H9 (cell line): Measurements from ENCODE around the gene C11orf91. TPM values are rescaled to one million over a fixed set of nuclear protein-coding genes. Genes with fewer than 3 reads are reported as not detected.

Source experiments
- DNase-seq: peaks from one replicate; pipeline ENCODE4 v3.0.0-alpha.2; 2017
- H2AFZ ChIP-seq: one replicate; pipeline ENCODE4 v1.6.1; 2013; ENCODE audit warnings: mild to moderate bottlenecking, low read length, control low read depth, moderate library complexity
- H2AK5ac ChIP-seq: 2 replicates; pipeline ENCODE4 v1.6.1; 2013; ENCODE audit warnings: low read length, control low read depth, mixed read lengths; ENCODE audit not compliant: insufficient read length
- H2BK120ac ChIP-seq: one replicate; pipeline ENCODE4 v1.6.1; 2013; ENCODE audit warnings: low read depth, mild to moderate bottlenecking, low read length, control low read depth, inconsistent platforms; ENCODE audit not compliant: poor library complexity, severe bottlenecking
- H2BK12ac ChIP-seq: 2 replicates; pipeline ENCODE4 v1.6.1; 2013; ENCODE audit warnings: low read length, control low read depth, mixed read lengths, low read depth; ENCODE audit not compliant: insufficient read length
- H2BK15ac ChIP-seq: 2 replicates; pipeline ENCODE4 v1.6.1; 2013; ENCODE audit warnings: low read depth, low read length, control low read depth
- H2BK20ac ChIP-seq: one replicate; pipeline ENCODE4 v1.6.1; 2013; ENCODE audit warnings: low read depth, mild to moderate bottlenecking, low read length, control low read depth, inconsistent platforms; ENCODE audit not compliant: poor library complexity, severe bottlenecking
- H2BK5ac ChIP-seq: 2 replicates; pipeline ENCODE4 v1.6.1; 2013; ENCODE audit warnings: low read length, control low read depth, mixed read lengths; ENCODE audit not compliant: insufficient read length
- H3K14ac ChIP-seq: 2 replicates; pipeline ENCODE4 v1.6.1; 2013; ENCODE audit warnings: low read length, control low read depth; ENCODE audit not compliant: insufficient read depth
- H3K18ac ChIP-seq: 2 replicates; pipeline ENCODE4 v1.6.1; 2013; ENCODE audit warnings: low read depth, mild to moderate bottlenecking, mixed read lengths, low read length, control low read depth; ENCODE audit not compliant: insufficient read length
- H3K23ac ChIP-seq: 2 replicates; pipeline ENCODE4 v1.6.1; 2013; ENCODE audit warnings: low read length, control low read depth, mixed read lengths, low read depth; ENCODE audit not compliant: insufficient read length
- H3K23me2 ChIP-seq: 2 replicates; pipeline ENCODE4 v1.6.1; 2013; ENCODE audit warnings: low read depth, mild to moderate bottlenecking, mixed read lengths, low read length, control low read depth; ENCODE audit not compliant: insufficient read length, poor library complexity, severe bottlenecking
- H3K27ac ChIP-seq: 2 replicates; pipeline ENCODE4 v1.5.1; 2013; ENCODE audit warnings: low read length, control low read depth, mixed read lengths, low read depth; ENCODE audit not compliant: insufficient read length
- H3K27me3 ChIP-seq: 2 replicates; pipeline ENCODE4 v1.6.1; 2013; ENCODE audit warnings: low read length, control low read depth, inconsistent platforms; ENCODE audit not compliant: insufficient read depth
- H3K4ac ChIP-seq: 2 replicates; pipeline ENCODE4 v1.6.1; 2013; ENCODE audit warnings: low read depth, mild to moderate bottlenecking, control low read depth, inconsistent platforms, low read length, moderate library complexity
- H3K4me1 ChIP-seq: 2 replicates; pipeline ENCODE4 v1.6.1; 2013; ENCODE audit warnings: low read length, control low read depth, inconsistent platforms; ENCODE audit not compliant: insufficient read depth
- H3K4me2 ChIP-seq: 2 replicates; pipeline ENCODE4 v1.6.1; 2013; ENCODE audit warnings: low read length, control low read depth, mixed read lengths; ENCODE audit not compliant: insufficient read length, insufficient read depth
- H3K56ac ChIP-seq: 2 replicates; pipeline ENCODE4 v1.6.1; 2013; ENCODE audit warnings: low read depth, mild to moderate bottlenecking, mixed read lengths, low read length, control low read depth; ENCODE audit not compliant: insufficient read length
- H3K79me1 ChIP-seq: 2 replicates; pipeline ENCODE4 v1.6.1; 2013; ENCODE audit warnings: low read depth, mild to moderate bottlenecking, moderate library complexity, low read length, control low read depth, inconsistent platforms; ENCODE audit not compliant: insufficient read depth, poor library complexity, severe bottlenecking
- H3K79me2 ChIP-seq: 2 replicates; pipeline ENCODE4 v1.6.1; 2013; ENCODE audit warnings: low read length, control low read depth, inconsistent platforms; ENCODE audit not compliant: insufficient read depth
- H3K9ac ChIP-seq: 2 replicates; pipeline ENCODE4 v1.6.1; 2013; ENCODE audit warnings: low read length, control low read depth, mixed read lengths; ENCODE audit not compliant: insufficient read length; ENCODE audit errors: extremely low read depth
- H3K9me3 ChIP-seq: one replicate; pipeline ENCODE4 v1.6.1; 2013; ENCODE audit warnings: low read depth, low read length, inconsistent platforms; ENCODE audit not compliant: control insufficient read depth
- H3T11ph ChIP-seq: one replicate; pipeline ENCODE4 v1.6.1; 2013; ENCODE audit warnings: mild to moderate bottlenecking, low read length, control low read depth, inconsistent platforms
- H4K20me1 ChIP-seq: one replicate; pipeline ENCODE4 v1.6.1; 2013; ENCODE audit not compliant: control insufficient read depth, insufficient read length, insufficient read depth
- H4K5ac ChIP-seq: 2 replicates; pipeline ENCODE4 v1.6.1; 2013; ENCODE audit warnings: low read depth, mild to moderate bottlenecking, mixed read lengths, low read length, control low read depth; ENCODE audit not compliant: insufficient read length
- H4K8ac ChIP-seq: replicated peaks from 2 replicates; pipeline ENCODE4 v1.6.1; 2013; ENCODE audit warnings: low read length, control low read depth, mixed read lengths, low read depth; ENCODE audit not compliant: insufficient read length
- H4K91ac ChIP-seq: 2 replicates; pipeline ENCODE4 v1.6.1; 2013; ENCODE audit warnings: low read depth, mild to moderate bottlenecking, moderate library complexity, mixed read lengths, low read length, control low read depth; ENCODE audit not compliant: insufficient read length
- H3K27ac Mint-ChIP-seq, 3 experiments: 2 replicates in 2 of 3; 3 replicates in 1 of 3; pipeline ENCODE4 v1.8.0; 2020 to 2021; ENCODE audit warnings: mixed read lengths in 3 of 3, mild to moderate bottlenecking in 1 of 3, moderate library complexity in 1 of 3
- H3K27me3 Mint-ChIP-seq: 2 replicates; pipeline ENCODE4 v1.8.0; 2021; ENCODE audit warnings: low read depth, mild to moderate bottlenecking, moderate library complexity, mixed read lengths
- H3K36me3 Mint-ChIP-seq, 3 experiments: 2 replicates in 2 of 3; 3 replicates in 1 of 3; pipeline ENCODE4 v1.8.0; 2020 to 2021; ENCODE audit warnings: low read depth in 3 of 3, mixed read lengths in 3 of 3; ENCODE audit not compliant: insufficient read depth in 1 of 3
- H3K4me1 Mint-ChIP-seq, 2 experiments: 2 replicates each; pipeline ENCODE4 v1.8.0; 2020; ENCODE audit warnings: mixed read lengths in 2 of 2
- H3K4me3 Mint-ChIP-seq, 2 experiments: 2 replicates in 1 of 2; 3 replicates in 1 of 2; pipeline ENCODE4 v1.8.0; 2020 to 2021; ENCODE audit warnings: mild to moderate bottlenecking in 2 of 2, mixed read lengths in 2 of 2, moderate library complexity in 1 of 2
- H3K9me3 Mint-ChIP-seq, 2 experiments: 2 replicates in 1 of 2; 3 replicates in 1 of 2; pipeline ENCODE4 v1.8.0; 2020; ENCODE audit warnings: mild to moderate bottlenecking in 2 of 2, mixed read lengths in 2 of 2, moderate library complexity in 1 of 2
- CTCF ChIP-seq: fragments of 200-600 bp; sonication (generic); conservative IDR thresholded peaks from 3 replicates; pipeline ENCODE4 v1.8.0; 2021; ENCODE audit warnings: antibody characterized with exemption, mild to moderate bottlenecking
- WGBS: extraction: QIAGEN DNeasy Blood & Tissue Kit; methylation state at CpG from one replicate; pipeline ENCODE4 v1.1.7; 2013; ENCODE audit warnings: missing lambda C conversion rate, low lambda C conversion rate, mixed read lengths; ENCODE audit not compliant: insufficient read length; ENCODE audit errors: extremely low coverage; 5-methylcytosine and 5-hydroxymethylcytosine counted together
- total RNA-seq: library from RNA; stranded (reverse); gene quantifications from 2 replicates; pipeline ENCODE4 v1.2.1, GENCODE V29; 2021

C11orf91 gene
- total RNA-seq, 1 experiment from 2014 or later: not detected

GRCh38 chr11:33660962-33661361, 39.7 kb downstream of the C11orf91 start:
- H2AK5ac ChIP-seq: no peak overlapping the region
- no peak overlapping the region; the same call in 1 of the 2 replicates for H3K14ac ChIP-seq
- H4K20me1 ChIP-seq: no peaks in the 10 kb centered on the region
- Mint-ChIP-seq H3K27ac (no peak overlapping the region), H3K9me3 (peaks cover 10 to 11% of the 10 kb centered on the region in 2 experiments; a peak in 4 of 5 replicates), H3K4me1 (peaks cover 25% of the 10 kb centered on the region in 2 experiments), H3K27me3 (no peaks in the 10 kb centered on the region), H3K36me3 (peaks cover 3 to 14% (median 8%) of the 10 kb centered on the region in 3 experiments; a peak in 6 of 7 replicates), H3K4me3 (no peak overlapping the region)
- no peak overlapping the region for H2BK120ac ChIP-seq
- no peak overlapping the region for H3K18ac ChIP-seq
- no peak overlapping the region for H2BK20ac ChIP-seq
- H3K23me2 ChIP-seq: no peaks in the 10 kb centered on the region
- H2BK5ac ChIP-seq: no peak overlapping the region
- H3K79me2 ChIP-seq: no peaks in the 10 kb centered on the region
- no peak overlapping the region for H2BK15ac ChIP-seq
- H3K4me2 ChIP-seq: no peak overlapping the region
- H4K5ac ChIP-seq: no peak overlapping the region
- H4K8ac ChIP-seq: no peak overlapping the region
- no peak for DNase-seq
- H3T11ph ChIP-seq: no peak overlapping the region
- no peak overlapping the region for H3K4ac ChIP-seq
- WGBS: no CpG with 5 or more reads among the region's 4 CpGs
- H3K4me1 ChIP-seq: no peaks in the 10 kb centered on the region; the same call in 1 of the 2 replicates
- H3K56ac ChIP-seq: no peak overlapping the region
- H3K27me3 ChIP-seq: no peaks in the 10 kb centered on the region
- H2BK12ac ChIP-seq: no peak overlapping the region
- H3K79me1 ChIP-seq: no peaks in the 10 kb centered on the region
- H3K27ac ChIP-seq: no peak overlapping the region
- no peak overlapping the region for H4K91ac ChIP-seq
- no peaks in the 10 kb centered on the region for H3K9me3 ChIP-seq
- H3K9ac ChIP-seq: no peak overlapping the region
- TF ChIP-seq CTCF: no peak
- H3K23ac ChIP-seq: no peak overlapping the region
- no peak overlapping the region for H2AFZ ChIP-seq
